ENCODE measurements around the gene FAHD2A.
"Not testable (repeated sequence)": the region's sequence is repeated elsewhere in the genome, so short reads cannot be mapped to it uniquely, and the experiment has no call there.

FAHD2A gene

DNA sequence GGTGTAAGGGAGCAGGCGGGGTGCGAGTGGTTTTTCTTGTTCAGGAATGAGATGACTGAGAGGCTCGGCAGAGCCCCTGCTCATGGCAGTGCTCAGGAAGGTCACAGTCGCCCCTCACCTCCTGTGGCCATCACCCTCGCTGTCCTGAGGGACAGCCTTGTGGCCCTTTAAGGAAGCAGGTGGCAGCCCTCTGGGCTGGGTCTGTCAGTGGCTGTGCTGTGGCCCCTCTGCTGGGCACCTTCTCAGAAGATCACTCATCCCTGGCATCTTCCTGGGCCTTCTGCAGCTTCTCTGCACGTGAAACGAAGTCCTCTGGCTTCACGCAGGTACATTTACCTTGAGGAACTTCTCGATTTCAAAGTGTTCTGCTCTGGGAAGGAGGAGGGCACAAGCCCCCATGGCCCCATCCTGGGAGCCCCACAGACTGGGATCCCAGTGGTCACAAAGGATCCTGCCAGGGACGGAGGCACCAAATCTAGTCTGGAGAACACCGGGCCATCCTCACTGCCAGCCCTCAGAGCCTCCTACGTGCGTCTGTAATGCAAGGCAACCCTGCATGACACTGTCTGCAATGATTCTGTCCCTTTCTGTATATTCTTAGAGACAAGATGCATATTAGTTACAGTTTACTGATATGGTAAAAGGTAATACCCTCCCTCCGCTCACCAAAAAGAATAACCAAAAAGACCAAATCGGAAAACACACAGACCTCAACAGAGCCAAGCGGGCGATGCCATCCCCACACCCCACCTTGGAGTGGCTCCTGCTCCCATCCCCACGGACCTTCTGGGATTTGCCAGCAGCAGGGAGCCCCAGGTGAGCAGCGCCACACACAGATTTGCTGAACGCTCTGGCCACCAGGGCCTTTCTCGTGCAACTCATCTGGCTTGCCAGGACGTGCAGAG lies 25.9 kb upstream of the FAHD2A start:
- DNase-seq (ENCODE audit: low spot score) = no peak

DNA sequence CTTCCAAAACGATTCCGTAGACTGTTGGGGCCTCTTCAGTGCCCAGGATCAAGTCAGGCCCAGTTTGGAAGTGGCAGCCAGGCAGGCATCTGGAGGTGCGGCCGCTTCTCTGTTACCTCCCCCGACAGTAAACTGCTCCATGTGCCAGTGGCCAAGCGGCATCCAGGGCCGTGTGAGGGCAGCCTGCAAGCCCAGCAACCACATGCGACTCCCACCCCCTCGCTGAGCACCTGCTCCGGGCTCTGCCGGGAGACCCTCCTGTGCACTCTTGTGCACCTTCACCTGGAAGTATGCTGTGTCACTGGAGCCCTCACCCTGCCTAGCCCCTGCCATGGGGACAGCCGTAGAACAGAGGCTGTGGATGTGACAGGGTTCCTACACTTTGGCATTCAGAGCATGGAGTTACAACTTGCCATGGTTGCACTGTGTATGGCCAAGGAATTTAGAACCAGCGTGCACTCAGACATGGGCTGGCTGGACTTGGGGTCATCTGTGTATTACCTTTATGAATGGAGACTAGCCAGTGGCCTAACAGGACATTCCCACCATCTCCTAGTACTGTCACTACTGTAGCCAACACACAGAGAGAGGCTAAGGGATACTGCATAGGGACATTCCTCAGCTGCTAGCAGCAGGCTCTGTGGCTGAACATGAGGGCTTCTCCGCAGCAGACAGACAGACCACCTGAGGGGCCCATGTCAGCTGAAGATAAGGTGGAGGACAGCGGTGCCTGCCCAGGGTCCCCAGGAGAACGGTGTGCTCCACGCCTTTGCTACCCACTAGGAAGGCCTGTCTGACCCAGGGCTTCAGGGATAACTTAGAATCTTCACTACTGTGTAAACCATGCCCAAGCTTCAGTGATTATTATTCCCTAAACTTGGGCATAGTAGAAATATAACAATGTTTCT lies 25.0 kb upstream of the FAHD2A start:
- no peak for DNase-seq (ENCODE audit: low spot score)

DNA sequence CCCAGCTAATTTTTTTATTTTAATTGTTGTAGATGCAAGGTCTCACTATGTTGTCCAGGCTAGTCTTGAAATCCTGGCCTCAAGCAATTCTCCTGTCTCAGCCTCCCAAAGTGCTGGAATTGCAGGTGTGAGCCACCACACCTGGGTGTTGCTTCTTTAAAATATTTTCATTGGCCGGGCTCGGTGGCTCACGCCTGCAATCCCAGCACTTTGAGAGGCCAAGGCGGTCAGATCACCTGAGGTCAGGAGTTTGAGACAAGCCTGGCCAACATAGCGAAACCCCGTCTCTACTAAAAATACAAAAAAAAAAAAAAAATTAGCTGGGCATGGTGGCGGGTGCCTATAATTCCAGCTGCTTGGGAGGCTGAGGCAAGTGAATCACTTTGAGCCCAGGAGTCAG lies 24.2 kb upstream of the FAHD2A start:
- DNase-seq (ENCODE audit: low spot score) = not testable (repeated sequence)

DNA sequence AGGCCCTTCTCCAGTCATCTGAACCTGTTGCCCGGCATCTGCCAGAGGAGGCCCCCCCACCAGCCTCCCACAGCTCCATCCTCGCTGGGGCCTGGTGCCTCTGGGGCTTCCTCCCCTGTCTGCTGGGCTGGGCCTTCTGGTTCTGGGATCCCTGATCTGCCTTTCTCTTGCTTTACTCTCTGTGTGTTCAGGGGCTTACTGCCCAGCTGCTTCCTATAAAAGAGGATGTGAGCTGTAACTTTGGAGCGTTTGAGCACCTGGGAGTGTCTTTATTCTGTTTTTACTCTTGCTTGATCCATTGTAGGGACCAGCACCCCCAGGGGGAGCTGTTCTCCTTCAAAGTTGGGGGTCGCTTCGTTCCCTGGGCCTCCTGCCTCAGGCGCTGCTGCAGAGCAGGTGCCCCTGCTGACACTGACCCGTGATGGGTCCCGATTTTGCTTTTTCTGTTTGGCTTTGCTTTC lies 23.1 kb upstream of the FAHD2A start:
- DNase-seq (ENCODE audit: low spot score) = no peak

DNA sequence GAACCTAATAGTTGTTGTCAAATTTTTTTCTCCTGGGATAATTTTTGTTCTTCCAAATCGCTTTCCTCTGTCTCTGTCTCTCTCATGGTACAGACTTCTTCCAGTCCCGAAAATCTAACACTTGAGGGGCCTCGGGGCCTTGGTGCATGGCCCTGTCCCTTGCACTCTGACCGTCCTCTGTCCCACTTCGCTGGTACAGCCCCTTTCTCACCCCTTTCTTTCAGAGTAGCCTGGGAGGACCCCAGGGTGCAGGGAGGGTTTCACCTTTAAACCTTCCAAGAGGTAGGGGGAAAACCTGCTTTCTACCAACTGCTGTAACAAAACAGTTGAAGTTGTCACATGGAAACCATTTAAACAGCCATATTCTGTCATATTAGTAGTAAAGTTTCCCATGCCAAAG lies 22.2 kb upstream of the FAHD2A start:
- DNase-seq (ENCODE audit: low spot score) = no peak

DNA sequence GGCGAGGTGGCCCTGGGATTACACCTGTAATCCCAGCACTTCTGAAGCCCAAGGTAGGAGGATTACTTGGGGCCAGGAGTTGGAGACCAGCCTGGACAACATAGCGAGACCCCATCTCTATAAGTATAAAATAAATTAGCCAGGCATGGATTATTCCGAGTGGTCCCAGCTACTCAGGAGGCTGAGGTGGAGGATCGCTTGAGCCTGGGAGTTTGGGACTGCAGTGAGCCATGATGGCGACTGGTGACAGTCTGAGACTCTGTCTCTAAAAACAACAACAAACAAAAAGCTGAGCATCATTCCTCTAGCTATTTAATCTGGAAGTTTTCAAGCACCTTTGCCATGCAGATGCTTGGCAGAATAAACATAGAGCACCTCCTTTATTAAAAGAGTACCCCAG lies 21.8 kb upstream of the FAHD2A start:
- no peak for DNase-seq (ENCODE audit: low spot score)

DNA sequence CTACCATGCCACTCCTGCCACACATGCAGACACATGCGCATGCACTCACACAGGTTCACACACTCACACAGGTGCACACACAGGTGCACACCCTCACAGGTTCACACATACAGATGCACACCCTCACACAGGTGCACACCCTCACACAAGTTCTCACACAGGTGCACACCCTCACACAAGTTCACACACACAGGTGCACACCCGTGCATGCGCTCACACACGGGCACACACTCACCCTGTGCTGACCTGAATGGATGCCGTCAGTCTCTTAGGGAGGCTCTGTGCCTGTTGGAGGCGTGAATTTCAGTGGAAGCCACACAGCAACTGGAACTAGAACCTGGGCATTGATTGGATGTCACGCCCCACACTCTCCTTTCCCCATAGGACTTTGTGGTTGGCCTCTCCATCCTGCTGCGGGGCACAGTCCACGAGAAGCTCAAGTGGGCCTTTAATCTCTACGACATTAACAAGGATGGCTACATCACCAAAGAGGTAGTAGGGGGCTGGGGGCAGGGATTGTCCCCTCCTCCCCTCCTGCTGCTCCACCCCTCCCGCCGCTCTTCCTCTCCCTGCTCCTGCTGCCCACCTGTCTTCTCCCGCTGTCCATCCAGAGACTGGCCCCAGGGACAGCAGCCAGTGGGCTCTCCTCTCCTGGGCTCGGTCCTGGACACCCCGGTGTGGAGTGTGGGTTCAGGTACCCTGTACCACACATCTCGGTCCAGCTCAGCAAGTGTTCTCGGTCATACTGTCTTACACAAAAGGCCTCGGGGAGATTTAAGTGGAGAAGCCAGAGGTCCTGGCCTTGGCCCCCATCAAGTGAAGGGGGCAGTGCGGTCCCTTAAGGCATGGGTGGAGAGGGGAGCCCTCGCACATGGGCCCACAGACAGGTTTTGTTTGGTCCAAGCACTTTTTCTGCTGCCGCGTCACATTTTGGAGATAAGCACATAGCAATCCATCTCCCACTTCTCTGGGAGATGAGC lies 21.0 kb upstream of the FAHD2A start:
- DNase-seq (ENCODE audit: low spot score) = no peak

DNA sequence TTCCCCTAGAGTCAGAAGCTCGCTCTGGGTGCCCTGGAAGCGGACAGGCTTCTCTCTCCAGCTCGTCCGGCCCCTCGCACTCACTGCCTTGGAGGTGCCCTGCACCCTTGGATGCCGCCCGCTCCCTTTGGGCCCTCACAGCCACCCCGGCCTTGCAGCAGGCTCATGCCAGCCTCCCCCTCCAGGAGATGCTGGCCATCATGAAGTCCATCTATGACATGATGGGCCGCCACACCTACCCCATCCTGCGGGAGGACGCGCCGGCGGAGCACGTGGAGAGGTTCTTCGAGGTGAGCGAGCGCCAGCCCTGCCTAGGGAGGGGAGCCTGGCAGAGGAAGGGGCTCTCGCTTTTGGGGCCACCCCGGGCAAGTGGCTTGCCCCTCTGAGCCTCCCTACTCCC lies 20.3 kb upstream of the FAHD2A start:
- DNase-seq (ENCODE audit: low spot score) = no peak

DNA sequence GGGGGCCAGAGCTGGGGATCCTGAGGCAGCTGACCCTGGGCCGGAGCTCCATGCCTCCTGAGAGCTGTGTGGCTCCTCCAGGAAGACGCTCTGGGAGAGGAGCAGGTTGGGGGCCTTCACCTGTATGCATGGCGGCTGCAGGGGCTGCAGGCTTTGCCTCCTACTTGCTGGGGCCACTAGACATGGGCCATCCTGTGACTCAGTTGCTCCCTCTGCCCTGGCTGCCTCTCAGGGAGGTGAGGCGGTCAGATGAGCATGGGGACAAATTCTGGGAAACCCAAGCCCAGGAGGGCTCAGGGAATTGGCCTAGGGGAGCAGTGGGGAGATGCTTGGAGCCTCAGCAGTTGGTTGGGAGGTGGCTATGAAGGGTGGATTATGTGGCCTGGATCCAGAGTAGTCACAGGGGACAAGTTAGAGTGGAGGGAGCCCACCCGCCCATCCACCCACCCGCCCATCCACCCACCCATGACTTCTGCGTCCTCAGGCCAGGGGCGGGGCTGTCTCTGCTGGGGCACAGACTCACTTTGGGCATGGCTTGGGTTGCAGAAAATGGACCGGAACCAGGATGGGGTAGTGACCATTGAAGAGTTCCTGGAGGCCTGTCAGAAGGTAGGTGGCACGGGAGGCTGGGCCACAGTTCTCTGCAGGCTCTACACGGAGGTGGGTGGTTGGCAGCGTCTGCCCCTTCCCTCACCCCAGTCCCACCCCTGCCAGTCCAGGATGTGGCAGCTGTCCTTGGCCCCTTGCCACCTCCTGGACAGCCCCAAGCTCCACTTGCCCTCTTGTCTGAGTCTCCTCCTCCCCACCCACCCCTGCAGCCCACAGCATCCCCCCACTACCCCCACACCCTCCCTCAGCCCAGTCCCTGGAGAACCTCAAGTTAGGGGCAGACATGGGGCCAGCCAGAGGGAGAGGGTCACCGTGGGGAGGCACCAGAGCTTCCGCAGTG lies 19.5 kb upstream of the FAHD2A start:
- no peak for DNase-seq (ENCODE audit: low spot score)

DNA sequence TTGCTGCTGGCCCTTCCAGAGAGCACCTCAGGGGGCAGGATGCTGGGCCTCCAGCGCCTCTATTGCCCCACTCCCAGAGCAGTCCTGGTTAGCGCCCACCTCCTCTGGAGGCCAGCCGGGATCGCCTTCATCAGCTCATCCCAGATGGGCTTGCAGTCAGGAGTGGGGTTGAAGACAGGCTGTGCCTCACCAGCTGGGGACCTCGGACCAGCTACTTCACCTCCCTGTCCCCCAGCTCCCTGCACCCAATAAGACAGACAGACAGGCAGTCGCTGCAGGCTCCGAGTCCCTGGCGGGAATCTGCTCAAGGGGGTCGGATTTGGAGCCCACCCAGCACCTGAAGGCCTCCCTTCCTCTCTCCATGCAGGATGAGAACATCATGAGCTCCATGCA lies 18.9 kb upstream of the FAHD2A start:
- no peak for DNase-seq (ENCODE audit: low spot score)

DNA sequence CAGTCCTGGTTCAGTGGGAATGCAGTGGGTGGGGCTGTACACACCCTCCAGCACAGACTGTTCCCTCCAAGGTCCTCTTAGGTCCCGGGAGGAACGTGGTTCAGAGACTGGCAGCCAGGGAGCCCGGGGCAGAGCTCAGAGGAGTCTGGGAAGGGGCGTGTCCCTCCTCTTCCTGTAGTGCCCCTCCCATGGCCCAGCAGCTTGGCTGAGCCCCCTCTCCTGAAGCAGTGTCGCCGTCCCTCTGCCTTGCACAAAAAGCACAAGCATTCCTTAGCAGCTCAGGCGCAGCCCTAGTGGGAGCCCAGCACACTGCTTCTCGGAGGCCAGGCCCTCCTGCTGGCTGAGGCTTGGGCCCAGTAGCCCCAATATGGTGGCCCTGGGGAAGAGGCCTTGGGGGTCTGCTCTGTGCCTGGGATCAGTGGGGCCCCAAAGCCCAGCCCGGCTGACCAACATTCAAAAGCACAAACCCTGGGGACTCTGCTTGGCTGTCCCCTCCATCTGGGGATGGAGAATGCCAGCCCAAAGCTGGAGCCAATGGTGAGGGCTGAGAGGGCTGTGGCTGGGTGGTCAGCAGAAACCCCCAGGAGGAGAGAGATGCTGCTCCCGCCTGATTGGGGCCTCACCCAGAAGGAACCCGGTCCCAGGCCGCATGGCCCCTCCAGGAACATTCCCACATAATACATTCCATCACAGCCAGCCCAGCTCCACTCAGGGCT lies 17.5 kb upstream of the FAHD2A start:
- DNase-seq (ENCODE audit: low spot score) = no peak

DNA sequence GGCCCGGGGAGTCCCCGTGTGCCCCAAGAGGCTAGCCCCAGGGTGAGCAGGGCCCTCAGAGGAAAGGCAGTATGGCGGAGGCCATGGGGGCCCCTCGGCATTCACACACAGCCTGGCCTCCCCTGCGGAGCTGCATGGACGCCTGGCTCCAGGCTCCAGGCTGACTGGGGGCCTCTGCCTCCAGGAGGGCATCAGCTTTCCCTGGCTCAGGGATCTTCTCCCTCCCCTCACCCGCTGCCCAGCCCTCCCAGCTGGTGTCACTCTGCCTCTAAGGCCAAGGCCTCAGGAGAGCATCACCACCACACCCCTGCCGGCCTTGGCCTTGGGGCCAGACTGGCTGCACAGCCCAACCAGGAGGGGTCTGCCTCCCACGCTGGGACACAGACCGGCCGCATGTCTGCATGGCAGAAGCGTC lies 16.9 kb upstream of the FAHD2A start:
- DNase-seq (ENCODE audit: low spot score) = no peak

DNA sequence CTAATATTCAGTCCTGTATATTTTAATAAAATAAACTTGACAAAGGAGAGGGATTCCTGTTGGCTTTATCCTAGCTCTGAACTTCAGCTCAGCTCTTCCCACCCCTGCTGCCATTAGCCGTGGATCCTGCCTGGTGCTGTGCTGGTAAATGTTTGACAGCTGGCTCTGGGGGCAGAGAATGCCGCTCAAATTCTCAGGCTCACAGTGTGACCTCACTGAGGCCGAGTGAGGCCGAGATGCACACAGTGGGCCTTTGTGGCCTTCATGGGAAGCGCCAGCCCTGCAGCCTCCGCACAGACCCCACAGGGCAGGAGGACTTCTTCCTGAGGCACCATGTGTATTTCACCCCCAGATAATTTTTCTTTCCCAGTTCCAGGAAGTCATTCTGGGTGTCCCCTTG lies 16.5 kb upstream of the FAHD2A start:
- DNase-seq (ENCODE audit: low spot score) = no peak

DNA sequence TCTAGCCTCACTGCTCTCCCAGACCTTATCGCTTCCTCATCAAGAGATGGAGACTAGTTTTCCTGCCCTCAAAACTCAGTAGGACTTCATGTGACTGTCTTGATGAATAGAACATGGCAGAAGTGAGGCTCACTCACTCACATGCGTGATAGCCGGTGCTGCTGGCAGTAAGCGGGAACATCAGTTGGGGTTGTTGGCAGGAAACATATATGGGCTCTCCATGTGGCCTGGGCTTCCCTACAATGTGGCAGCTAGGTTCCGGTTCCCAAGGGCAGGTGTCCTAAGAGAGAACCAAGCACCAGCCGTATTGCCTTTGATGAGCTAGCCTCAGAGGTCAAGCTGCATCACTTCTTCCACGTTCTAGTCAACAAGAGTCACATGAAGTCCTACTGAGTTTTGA lies 15.2 kb upstream of the FAHD2A start:
- no peak for DNase-seq (ENCODE audit: low spot score)

DNA sequence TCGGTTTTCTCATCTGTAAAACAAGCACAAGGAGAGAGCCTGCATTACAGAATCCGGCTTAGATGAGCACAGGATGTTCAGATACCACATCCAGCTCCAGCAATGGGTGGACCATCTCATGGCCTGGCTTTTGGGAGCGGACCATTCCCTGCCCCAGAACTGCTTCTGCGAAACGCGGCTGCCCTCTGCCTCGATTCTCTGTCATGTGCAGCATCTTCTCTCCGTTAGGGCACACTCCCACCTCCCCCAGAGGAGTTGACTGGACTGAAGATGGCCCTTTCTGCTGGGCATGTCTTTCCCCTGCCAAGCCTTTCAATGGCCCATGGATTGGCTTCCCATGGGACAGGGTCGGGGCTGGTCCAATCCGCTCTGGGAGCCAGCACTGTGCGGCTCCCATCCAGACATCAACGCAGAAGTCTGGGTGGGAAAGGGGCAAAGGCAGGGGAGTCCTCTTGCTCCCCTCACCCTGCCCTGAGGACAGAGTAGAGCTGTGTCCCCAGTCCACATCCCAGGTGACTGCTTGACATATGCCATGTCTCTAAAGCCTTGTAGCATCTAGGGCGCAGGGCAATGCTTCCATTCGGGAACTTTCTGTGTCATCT lies 14.3 kb upstream of the FAHD2A start:
- no peak for DNase-seq (ENCODE audit: low spot score)

DNA sequence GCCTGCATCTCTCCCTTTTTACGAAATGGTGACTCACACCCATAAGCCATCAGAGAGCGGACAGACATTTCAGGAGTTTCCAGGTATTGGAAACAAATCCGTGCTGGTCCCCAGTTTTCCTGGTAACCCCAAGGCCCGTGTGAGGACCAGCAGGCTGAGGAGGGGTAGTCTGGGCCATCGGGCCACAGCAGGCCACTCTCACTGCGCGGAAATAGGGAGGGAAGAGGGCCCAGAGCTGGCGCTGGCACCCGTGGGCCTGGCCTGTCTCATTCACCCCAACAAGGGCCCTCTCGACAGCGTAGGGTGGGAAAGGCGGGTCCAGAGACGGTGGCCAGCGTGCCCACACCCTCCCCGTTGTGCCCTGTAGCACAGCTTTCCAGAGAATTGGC lies 13.7 kb upstream of the FAHD2A start:
- no peak for DNase-seq (ENCODE audit: low spot score)

DNA sequence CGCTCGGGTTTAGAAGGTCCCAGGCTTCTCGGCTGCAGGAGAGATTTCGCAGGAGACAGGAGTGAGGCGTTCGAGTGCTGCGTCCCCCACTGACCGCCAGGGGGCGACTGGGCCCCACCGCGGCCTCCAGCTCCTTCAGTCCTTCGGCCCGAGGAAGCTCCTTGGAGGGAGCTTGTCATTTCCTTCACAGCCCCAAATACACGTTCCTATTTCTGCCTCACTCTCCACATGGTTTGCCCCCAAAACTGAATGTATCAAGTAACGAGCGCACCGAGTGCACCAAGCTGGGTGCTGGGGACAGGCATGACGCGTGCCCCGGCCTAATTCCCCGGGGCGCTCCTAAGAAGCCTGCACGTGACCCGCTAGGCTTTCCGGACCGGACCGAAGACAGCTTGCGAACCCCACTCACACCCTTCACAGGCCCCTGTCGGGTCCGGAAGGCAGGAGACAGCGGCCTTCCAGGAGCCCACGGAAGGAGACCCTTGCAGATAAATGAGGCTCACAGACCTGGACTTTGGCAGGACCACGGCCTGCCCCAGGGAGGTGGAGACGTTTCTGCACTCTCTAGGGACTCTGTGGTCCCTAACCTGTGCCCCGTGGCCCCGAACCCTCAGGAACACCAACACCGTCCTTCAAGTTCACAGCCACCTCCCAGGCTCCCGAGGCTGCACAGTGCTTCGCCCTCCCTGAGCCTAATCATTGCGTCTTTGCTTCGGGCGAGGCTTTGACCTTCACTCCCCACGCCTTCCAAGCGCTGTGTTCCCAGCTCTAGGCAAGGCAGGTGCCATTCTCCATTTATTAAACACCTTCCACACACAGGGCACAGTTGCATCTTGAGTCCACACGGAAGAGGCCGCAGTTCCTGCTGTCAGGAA lies 13.0 kb upstream of the FAHD2A start:
- peak; percentile 54 for DNase-seq (ENCODE audit: low spot score)

DNA sequence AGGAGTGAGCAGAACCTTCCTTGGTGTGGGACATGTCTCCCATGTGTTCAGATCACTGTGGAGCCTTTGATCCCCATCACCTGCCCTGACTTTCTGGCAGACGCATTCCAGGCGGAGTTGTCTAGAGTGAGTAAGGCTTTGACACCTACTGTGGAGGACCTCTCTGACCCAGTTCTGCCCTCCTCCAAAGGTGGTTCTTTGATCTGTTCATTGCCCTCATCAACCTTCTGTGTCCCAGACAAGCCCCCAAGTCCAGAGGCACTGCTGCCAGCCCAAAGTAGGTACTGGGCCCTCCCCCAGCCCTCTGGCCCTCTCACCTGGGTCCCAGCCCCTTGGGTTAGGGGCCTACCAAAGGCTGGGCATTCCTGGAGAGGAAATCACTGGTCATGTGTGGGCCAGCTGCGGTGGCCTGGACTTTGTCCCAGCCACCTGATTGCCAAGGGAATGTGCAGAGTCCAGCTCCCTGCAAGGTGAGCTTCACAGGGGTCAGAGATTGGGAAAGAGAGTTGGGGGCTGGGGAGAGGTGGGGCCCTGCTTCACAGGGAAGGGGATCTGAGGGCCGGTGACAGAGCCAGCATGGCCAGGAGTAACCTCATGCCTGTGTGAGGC lies 12.1 kb upstream of the FAHD2A start:
- DNase-seq (ENCODE audit: low spot score) = no peak

Data from kidney tubule cell (primary cell).